T-helper 2 cell treated with Interferon-gamma antibody and Interleukin-4, amounts not matched to agents 100 ng/mL and 5 ng/mL, for 36 hours (primary cell): ENCODE data around the gene RAPGEF3. TPM values are rescaled to one million over a fixed set of nuclear protein-coding genes. Genes with fewer than 3 reads are reported as not detected.

ENCODE experiments used
- intact Hi-C: fragments of 100-400 bp; cut with micrococcal nuclease; formaldehyde crosslinking; loops from one replicate; pipeline ENCODE4 v1.15.1; 2023
- total RNA-seq: library from RNA; stranded (reverse); gene quantifications from 2 replicates; pipeline ENCODE4 v1.2.3, GENCODE V29; 2022

Gene RAPGEF3
- total RNA-seq, 1 donor from 2014 or later = 0.20 TPM

DNA sequence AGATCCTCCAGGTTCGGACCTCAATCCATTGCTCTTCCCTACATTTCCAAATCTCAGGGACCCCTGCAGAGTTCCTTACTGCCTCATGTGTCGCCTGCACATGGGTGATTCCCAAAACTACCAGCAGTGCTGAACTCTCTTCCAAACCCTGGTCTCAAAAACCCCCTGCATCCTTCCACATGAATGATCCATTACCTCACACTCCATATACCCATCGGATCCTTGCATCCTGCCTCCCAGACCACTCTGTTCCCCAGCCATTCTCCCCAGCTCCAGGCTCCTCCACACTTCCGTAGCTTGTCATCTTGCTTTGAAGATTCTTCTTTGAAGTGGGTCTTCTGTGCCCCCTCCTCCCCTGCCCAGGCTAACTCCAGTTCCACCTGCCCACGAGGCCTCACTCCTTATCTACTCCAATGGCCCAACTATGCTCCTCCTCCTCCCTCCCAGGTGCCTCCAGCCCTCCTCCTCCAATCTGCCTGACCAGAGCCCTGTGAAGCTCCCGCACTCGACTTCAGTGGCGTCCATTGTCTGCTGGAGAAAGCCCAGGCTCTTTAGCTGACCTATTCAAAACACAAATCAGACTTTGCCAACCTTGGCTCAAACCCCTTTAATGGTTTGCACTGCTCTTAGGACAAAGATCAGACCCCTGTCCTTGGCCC, 13.8 kb downstream of the RAPGEF3 start:
- intact Hi-C loops = no loop called here

DNA sequence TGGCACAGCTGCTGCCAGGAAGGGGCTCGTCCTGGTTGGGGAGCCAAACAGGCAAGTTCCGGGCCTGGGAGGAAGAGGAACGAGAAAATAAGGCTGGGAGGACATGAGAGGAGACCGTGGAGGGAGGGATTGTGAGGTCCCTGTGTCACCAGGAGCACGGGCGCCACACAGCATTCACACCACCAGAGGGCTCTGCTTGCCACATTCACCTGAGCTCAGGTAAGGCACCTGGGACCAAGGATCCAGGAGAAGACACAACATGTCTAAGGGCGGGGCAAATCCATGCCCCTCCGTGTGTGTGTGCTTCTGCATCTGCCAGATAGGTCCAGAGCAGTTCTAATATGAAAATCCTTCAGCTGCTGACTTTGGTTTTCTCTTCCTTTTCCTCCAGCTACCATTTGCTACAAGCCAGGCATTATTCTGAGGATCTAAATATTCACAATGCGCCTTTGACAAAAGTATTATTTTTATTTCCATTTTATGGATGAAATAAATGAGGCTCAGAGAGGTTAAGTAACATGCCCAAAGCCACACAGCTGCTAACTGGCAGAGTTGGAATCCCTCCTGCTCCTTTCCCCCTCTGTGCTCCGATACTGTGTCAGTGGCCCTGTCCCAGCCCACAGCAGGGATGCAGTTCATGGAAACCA, 14.6 kb downstream of the RAPGEF3 start:
- intact Hi-C loops = no loop called here

DNA sequence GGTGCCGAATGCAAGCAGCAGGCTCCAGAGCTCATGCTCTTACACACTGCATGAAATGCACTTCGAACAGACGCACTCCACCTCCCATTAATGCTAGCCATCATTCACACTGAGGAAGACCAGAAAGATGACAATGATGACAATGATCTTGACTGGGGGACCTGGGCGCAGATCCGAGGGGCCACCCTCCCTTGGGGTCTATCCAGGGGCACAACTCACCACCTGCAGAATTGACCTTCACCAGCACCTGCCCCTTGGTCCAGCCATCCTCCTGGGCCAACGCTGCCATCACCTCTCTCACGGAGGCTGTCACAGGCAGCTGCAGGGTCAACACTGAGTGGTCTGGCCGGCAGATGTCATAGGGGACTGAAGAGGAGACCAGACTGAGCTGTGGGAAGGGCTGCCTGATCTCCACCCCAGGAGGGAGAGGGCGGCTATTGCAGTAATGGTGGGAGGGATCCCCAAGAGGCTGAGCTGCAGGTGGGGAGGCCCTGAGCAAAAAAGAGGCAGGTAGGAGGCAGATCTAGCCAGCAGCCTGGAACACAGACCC, 15.3 kb downstream of the RAPGEF3 start:
- intact Hi-C loops = loop anchor here (2.0 kb wide), 1 partner anchor 29 kb away; no protein-coding TSS in a partner anchor

DNA sequence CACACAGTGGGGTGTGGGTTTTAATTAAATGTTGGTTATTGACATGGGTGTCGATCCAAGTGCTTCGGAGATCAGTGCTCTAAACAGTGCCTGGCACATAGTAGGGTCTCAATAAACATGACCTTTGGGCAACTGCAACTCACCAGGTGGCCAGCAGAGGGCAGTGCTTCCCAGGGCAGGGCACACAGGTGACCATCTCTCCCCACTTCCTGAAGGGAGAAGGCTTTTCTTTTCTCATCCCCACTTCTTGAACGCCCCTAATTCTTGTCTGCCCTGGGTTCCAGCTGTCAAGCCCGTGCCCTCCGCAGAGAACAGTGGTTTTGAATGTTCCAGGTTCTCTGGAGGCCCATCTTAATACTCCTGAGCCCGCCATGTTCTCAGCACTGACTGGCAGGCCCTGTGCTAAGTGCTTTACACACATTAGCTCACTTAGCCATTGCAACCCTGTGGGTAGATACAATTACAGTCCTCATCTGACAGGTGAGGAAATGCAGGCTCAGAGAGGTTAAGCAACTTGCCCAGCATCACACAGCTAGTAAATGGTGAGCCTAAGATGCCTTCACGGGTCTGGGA, 16.3 kb downstream of the RAPGEF3 start:
- intact Hi-C loops = loop anchor here (1.0 to 2.0 kb wide), 4 partner anchors 25 to 96 kb away; no protein-coding TSS in a partner anchor

DNA sequence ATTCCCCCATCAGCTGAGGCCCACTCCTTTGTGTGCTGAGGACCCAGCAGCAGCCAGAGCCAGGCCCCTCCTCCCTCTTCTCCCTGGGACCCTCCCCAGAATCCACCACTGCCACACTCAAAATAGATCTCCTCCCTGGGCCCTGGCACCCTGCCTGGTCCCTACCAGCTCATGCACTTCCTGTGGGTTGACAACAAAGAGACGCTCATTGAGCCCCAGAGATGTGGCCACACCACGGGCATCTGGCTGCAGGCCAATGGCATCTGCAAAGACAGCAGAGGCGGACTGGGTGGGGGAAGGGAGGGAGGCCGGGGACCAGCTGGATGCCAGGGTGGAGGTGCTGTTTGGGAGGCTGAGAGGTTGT, 17.4 kb downstream of the RAPGEF3 start:
- intact Hi-C loops = no loop called here

DNA sequence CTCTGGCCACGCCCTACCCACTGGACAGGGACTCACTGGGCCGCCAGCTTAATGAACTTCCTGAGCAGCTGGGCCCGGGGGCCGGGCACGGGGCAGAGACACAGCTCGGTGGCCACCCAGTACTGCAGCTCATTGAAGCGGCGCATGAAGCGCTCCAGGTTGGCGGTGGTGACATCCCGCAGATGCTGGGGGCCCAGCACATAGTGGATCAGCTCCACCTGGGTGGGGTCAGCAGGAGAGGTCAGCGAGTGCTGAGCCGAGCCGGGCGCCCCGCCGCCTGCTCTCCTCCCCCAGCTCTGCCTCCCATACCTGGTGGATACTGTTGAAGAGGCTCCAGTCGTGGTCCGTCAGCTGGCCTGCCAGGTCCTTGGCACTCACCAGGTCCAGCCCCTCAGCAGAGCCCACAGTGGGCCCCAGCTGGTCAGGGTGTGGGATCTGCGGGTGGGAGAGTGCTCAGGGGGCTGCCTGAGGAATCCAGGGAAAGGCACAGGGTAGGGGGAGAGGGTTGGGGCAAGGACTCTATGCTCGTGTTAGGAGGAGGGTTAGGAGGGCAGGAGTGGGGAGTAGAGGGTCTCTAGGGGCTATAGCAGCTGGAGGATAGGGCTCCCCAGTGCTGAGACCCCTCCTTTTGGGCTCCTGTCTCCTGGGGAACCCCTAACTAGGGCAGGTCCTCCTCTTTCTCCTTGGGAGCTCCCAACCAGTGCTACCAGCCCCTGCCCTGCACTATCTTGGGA, 17.9 kb downstream of the RAPGEF3 start:
- intact Hi-C loops = no loop called here

DNA sequence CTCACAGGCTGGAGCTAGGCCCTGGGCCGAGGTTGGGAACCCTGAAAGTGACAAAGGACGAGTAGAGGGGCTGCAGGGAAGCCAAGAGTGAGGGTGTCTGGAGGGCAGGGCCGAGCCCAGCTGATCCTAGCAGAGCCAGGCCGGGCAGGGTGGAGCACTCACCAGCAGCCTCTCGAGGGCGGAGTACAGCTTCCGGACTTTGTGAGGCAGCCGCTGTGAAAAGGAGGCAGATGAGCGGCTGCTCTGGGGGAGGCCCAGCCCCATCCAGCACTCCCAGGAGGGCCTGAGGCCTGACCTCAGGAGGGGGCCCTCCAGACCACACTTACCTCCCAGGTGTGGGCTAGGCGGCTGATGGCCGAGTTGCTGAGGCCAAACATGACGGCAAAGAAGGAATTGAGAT, 18.7 kb downstream of the RAPGEF3 start:
- intact Hi-C loops = no loop called here

DNA sequence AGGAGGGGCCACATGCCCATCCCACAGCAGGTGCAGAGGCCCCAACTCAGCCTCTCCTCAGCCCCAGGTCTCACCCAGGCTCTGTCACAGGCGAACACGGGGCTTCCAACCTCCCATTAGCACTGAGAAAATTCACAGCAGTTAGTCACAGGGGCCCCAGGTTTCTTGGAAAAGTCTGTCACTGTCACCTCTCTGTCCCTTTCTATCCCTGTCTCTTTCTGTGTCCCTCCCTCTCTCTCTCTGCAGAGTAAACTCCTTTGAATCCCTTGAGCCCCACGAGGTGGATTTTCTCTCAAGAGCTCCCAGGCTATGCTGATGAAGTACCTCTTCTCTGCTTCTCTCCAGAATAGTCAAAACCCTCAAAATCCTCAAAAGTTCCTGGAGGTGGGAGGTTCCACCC, 19.4 kb downstream of the RAPGEF3 start:
- intact Hi-C loops = no loop called here

DNA sequence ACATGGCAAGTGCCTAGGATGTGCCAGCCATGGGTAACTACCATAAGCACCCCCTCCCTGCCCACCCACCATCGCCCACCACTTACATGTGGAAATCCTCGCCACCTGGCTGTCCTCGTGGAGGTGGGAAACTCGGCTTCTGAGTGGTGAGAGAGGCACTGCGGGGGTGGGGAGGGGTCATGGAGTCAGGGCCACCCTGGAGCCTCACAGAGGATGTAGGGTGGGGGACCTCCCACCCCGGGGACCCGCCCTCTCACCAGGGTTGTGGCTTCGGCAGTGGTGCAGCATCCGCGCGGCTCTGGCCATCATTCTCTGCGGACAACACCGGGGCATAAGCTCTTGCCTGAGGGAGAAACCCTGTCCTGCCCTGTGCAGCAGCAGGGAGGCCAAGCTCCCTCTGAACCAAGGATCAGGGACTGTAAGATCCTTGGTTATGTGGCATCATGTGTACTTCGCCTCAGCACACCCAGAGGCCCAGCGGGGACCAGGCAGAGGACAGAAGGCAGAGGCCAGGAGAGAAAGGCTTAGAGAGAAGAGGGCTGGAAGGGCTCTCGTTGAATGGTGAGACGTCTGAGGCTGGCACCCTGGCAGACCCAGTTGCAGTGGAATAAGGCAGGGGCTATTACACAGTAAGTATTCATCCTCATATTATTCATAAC, 20.6 kb downstream of the RAPGEF3 start:
- intact Hi-C loops = no loop called here

DNA sequence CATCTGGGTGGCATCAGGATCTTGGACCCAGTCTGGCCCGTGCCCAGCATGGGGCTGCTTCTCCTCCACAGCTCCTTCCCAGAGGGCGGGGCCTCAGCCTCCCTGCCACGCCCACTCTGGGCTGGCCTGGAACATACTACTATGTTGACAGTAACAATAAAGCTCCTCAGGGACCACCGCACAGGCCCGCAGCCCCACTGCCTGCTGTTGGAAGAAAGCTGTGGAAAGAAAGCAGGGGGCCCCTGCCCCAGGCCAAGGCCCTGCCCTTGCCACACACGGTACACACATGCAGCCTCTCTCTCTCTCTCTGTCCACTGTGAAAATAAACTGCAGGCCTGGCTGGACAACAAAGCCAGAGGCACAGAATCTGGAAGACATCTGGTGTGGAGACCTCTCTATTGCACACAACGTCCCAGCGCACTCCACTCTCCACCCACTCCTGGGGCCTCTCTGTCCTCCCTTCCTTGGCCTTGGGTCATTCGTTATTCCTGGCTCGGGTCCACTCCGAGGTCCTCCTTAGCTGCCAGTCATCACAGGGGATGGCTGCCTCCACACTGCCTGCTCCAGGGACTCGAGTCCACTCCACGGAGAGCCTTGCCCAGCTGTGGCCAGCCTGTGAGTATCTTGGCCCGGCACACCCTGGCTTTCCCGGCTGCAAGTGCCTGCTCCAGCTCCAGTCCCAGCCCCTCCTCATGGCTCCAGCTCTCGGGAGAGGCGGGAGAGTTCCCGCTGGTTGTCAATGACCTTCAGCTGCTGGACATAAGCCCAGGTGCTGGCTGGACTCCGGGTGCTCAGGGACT, 21.6 kb downstream of the RAPGEF3 start:
- intact Hi-C loops = no loop called here

DNA sequence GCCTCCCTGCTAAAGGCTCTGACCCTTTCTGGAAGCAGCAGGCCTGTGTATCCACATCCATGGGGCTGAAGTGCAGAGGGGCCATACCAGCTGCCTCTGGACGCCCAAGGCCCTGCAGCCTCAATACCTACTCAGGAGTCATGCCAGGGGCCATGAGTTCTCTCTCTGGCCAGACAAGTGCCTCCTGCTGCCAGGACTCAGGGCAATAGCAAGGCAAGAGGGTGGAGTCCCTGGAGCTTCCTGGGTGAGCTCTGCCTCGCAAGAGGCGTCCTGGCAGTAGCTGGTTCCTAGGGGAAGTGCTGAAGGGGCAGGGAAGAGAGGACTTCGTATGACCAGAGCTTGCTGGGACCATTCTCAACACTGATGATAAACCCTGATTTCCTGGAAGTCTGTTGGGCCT, 22.5 kb downstream of the RAPGEF3 start:
- intact Hi-C loops = no loop called here

DNA sequence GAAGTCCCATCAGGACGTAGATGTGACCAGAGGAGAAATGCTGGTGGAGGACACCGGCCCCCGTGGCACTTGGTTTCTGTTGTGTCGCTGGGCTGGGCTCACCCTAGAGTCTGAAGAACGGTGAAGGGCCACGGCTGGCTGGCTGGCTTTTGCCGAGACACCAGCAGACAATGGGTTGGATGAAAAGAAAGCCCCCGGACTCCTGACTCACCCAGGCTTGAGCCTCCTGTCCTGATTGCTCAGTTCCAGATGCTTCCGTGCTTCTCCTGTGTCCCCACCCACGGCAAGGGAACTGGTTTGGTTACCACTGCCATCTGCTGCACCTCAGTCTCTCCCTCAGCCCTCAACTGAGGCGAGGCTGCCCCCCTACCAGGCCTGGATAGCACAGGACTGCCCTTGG, 23.0 kb downstream of the RAPGEF3 start:
- intact Hi-C loops = no loop called here

DNA sequence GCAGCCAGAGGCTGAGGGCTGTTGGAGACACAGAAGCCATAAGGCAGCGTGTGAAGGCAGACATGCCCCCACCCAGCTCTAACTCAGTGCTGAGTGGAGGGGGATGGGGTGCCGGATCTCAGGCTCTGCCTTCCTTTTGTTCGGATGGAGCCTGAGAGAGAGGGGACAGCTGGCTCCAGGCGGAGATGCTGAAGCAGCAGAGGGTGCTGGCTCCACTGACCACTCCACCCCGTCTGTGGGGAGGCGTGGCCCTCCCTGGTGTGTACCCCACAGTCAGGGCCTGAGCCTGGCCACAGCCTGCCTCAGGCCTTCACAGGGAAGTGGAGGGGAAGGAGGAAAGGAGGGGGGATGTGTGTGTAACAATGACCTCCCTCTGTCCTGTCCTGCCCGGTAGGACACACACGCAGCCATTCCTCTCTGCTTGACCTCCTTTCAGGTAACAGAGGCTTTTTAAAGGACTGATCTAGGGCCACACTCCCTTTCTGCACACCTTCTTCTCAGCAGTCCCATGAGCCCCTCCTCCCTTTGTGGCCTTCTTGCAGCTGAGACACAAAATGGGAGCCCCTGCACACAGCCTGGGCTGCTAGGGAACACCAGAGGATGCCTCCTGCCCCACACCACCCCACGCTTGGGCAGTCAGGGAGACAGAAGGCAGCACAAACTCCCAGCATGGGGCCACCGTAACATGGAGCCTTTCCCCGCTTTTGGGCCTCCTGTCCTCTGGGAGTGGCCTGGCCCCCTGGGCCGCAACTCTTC, 23.8 kb downstream of the RAPGEF3 start:
- intact Hi-C loops = no loop called here

DNA sequence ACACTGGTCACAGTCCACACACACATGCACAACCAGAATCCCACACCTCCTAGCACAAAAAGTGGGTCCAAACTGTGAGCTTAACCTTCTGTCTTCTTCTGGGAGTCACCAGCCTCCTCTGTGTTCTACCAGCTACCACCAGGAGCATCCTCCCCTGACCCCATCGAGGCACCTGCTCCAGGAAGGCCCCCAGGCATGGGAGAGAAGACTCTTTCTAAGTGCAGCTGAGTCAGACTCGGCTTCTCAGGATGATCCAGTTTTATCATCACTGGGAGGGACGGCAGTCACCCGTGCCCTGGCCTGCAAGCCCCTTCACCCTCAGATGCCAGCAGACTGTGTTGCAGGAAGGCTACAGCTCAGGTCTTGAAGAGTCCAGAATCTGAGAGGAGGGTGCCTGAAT, 25.5 kb downstream of the RAPGEF3 start:
- intact Hi-C loops = no loop called here

DNA sequence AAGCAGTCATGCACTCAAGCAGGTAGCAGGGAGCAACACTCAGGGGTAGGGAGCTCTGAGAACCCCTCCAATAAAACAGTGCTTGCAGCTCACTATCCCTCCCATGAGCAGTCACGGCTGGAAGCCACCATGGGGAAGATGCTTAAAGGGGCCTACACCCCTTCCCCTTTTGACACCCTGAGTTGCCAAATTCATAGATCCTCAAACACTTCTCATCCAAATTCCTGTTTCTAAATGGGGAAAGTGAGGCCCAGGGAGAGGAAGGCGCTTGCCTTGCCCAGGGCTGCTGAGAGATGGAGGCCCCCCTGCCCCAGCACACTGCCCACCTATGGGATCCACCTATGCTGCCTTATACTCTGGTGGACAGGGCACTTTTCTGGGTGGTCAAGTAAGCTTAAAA, 26.2 kb downstream of the RAPGEF3 start:
- intact Hi-C loops = no loop called here

DNA sequence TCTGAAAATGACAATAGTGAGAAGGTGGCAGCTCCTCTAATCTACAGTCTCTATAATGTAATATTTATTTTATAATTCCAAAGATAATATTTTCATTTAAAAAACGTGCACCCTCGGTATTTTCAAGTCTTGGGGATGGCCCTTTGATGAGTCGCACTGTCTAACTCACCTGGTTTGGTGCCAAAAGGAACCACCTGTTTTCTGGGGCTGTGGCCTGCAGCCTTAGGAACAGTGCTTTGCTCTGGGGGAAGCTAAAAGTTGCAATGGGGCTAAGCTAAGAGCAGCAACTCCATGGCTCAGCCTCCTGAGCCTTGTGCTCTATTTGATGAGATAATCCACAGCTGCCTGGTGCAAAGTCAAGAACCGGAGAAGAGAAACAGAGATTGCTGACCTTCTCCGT, 27.0 kb downstream of the RAPGEF3 start:
- intact Hi-C loops = no loop called here

DNA sequence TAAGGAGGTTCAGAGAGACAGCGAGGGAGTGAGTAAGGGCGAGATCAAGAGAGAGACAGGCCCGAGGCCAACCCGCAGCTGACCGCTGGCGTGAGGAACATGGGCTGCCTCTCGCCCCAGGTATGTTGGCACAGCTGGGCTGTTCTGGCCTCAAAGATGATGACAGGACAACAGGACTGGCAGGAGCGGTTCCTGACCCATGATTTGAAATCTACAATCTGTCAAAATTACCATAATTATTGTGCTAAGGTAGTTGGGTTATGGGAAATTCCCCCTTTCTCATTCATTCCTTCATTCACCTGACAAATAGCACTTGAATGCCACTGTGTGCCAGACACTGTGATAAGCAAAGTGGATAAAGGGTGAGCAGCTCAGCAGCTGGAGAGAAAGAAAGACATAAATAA, 28.3 kb downstream of the RAPGEF3 start:
- intact Hi-C loops = no loop called here

DNA sequence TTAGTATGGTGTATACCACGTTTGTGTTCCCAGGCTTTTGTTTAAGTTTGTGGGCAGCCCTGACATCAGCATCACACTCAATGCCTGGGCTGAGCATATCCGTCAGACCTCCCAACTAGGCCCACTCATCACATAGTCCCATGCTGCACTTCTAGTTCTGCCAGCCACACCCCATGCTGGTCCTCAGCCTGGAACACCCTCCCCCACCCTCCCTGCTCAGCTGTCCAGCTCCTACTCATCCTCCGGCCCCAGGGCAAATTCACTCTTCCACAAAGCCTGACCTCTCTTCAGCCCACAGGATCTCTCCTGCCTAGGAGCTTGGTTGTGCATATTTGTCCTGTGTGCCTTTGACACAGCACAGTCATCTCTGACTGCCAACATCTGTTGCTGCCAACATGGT, 29.4 kb downstream of the RAPGEF3 start:
- intact Hi-C loops = no loop called here

DNA sequence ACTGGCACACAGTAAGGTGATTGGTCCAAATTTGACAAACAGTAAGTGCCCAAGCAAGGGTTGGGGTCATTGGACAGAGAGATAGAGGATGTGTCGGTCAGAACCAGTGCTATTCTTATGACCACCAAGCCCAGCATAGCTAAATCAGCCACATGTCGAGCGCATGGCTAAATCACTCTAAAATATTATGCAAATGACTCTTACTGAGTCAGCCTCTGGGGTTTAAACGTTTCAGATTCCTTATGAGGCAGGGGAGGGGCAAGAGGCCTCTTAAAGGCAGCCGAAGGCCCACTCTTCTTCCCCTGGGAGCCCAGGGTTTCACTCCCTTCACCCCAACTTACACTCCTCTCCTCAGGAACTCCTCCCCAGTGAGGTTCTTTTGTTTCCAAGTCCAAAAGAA, 32.8 kb downstream of the RAPGEF3 start:
- intact Hi-C loops = no loop called here
